ENCODE results near the gene OR7C1. TPM values are rescaled to one million over a fixed set of nuclear protein-coding genes. Genes with fewer than 3 reads are reported as not detected.

OR7C1 gene
- total RNA-seq, 1 donor from 2014 or later: not detected

- DNase-seq (no peak), ATAC-seq (no peak)
- H3K9me3 ChIP-seq: no peaks in the 10 kb centered on the region
- no peaks in the 10 kb centered on the region for H3K36me3 ChIP-seq
- TF ChIP-seq CTCF (IDR thresholded peaks at IDR 0.05): no peak
- no peak overlapping the region for H3K27ac ChIP-seq
- no peak overlapping the region for H3K4me3 ChIP-seq
- H3K4me1 ChIP-seq: no peaks in the 10 kb centered on the region
- H3K27me3 ChIP-seq: peaks cover 6% of the 10 kb centered on the region
- intact Hi-C loops (cut with DNase I): no loop called here
Measured at GRCh38 chr19:14843169-14843568, 8.2 kb upstream of the OR7C1 start.

- Histone ChIP-seq H3K4me3 (no peak overlapping the region), H3K9me3 (no peaks in the 10 kb centered on the region), H3K27me3 (peaks cover 3% of the 10 kb centered on the region), H3K27ac (no peak overlapping the region), H3K36me3 (no peaks in the 10 kb centered on the region), H3K4me1 (no peaks in the 10 kb centered on the region)
- no peak for DNase-seq
- ATAC-seq: no peak
- TF ChIP-seq CTCF (IDR thresholded peaks at IDR 0.05): no peak
- intact Hi-C loops (cut with DNase I): no loop called here
Measured at GRCh38 chr19:14840206-14840605, 5.2 kb upstream of the OR7C1 start.

GRCh38 chr19:14837391-14837790, 2.4 kb upstream of the OR7C1 start:
- intact Hi-C loops (cut with DNase I): no loop called here
- no peak for TF ChIP-seq CTCF (IDR thresholded peaks at IDR 0.05)
- H3K4me1 ChIP-seq: no peaks in the 10 kb centered on the region
- ATAC-seq (no peak), DNase-seq (no peak)
- H3K9me3 ChIP-seq: no peaks in the 10 kb centered on the region
- no peak overlapping the region for H3K27ac ChIP-seq
- H3K4me3 ChIP-seq: no peak overlapping the region
- H3K27me3 ChIP-seq: peaks cover 4% of the 10 kb centered on the region
- H3K36me3 ChIP-seq: no peaks in the 10 kb centered on the region

GRCh38 chr19:14830702-14831101, 4.3 kb downstream of the OR7C1 start:
- no peak for TF ChIP-seq CTCF (IDR thresholded peaks at IDR 0.05)
- no peak for ATAC-seq
- no peak for DNase-seq

GRCh38 chr19:14826006-14826405, 9.0 kb downstream of the OR7C1 start:
- Histone ChIP-seq H3K27ac (no peak overlapping the region), H3K27me3 (peaks cover 12% of the 10 kb centered on the region), H3K9me3 (no peaks in the 10 kb centered on the region), H3K4me1 (no peaks in the 10 kb centered on the region), H3K4me3 (no peak overlapping the region), H3K36me3 (no peaks in the 10 kb centered on the region)
- no peak for ATAC-seq
- intact Hi-C loops (cut with DNase I): no loop called here
- DNase-seq: no peak
- no peak for TF ChIP-seq CTCF (IDR thresholded peaks at IDR 0.05)

More at GRCh38 chr19:14830702-14831101, 4.3 kb downstream of the OR7C1 start:
- Histone ChIP-seq H3K27ac (no peak overlapping the region), H3K9me3 (no peaks in the 10 kb centered on the region), H3K4me1 (no peaks in the 10 kb centered on the region), H3K27me3 (peaks cover 8% of the 10 kb centered on the region), H3K36me3 (no peaks in the 10 kb centered on the region), H3K4me3 (no peak overlapping the region)
- intact Hi-C loops (cut with DNase I): no loop called here

- Histone ChIP-seq H3K4me1 (no peaks in the 10 kb centered on the region), H3K27ac (no peak overlapping the region), H3K4me3 (no peak overlapping the region), H3K27me3 (peaks cover 12% of the 10 kb centered on the region), H3K36me3 (no peaks in the 10 kb centered on the region), H3K9me3 (no peaks in the 10 kb centered on the region)
- no peak for DNase-seq
- intact Hi-C loops (cut with DNase I): no loop called here
- no peak for ATAC-seq
- TF ChIP-seq CTCF (IDR thresholded peaks at IDR 0.05): no peak
Measured at GRCh38 chr19:14821937-14822336, 13.0 kb downstream of the OR7C1 start.

Data from upper lobe of right lung (tissue), 1 donor.